Osteoblast (primary cell): ENCODE data around the gene DCTN5. TPM values are rescaled to one million over a fixed set of nuclear protein-coding genes. Genes with fewer than 3 reads are reported as not detected.
A peak's percentile ranks its signal among the peaks of the same experiment; 100 is the strongest.

Experiments used
- DNase-seq: peaks from one replicate; pipeline ENCODE4 v3.0.0; 2011; ENCODE audit warnings: low spot score, mixed read lengths; ENCODE audit not compliant: insufficient read length; ENCODE audit errors: missing footprints
- H2AFZ ChIP-seq: 2 replicates; pipeline ENCODE4 v1.6.0; 2011; ENCODE audit warnings: mild to moderate bottlenecking, low read length
- H3K27ac ChIP-seq: 2 replicates; pipeline ENCODE4 v1.5.1; 2011; ENCODE audit warnings: mild to moderate bottlenecking, low read depth, low read length, moderate library complexity
- H3K27me3 ChIP-seq: 2 replicates; pipeline ENCODE4 v1.6.0; 2012; ENCODE audit warnings: mild to moderate bottlenecking, control low read depth, inconsistent platforms, low read length, moderate library complexity; ENCODE audit not compliant: insufficient read depth
- H3K36me3 ChIP-seq: 2 replicates; pipeline ENCODE4 v1.5.1; 2011; ENCODE audit warnings: mild to moderate bottlenecking, low read length, control low read depth, moderate library complexity; ENCODE audit not compliant: insufficient read depth
- H3K4me1 ChIP-seq: 2 replicates; pipeline ENCODE4 v1.5.1; 2011; ENCODE audit warnings: mild to moderate bottlenecking, low read length, control low read depth, moderate library complexity; ENCODE audit not compliant: insufficient read depth
- H3K4me2 ChIP-seq: 2 replicates; pipeline ENCODE4 v1.6.0; 2011; ENCODE audit warnings: mild to moderate bottlenecking, low read length; ENCODE audit not compliant: insufficient read depth
- H3K4me3 ChIP-seq: fragments of 200-600 bp; sonication (generic); 3 replicates; pipeline ENCODE4 v1.5.1; 2012; ENCODE audit warnings: mild to moderate bottlenecking, low read length, inconsistent platforms; ENCODE audit not compliant: insufficient read depth
- H3K79me2 ChIP-seq: 2 replicates; pipeline ENCODE4 v1.6.0; 2012; ENCODE audit warnings: mild to moderate bottlenecking, low read length, control low read depth, inconsistent platforms; ENCODE audit not compliant: insufficient read depth
- H3K9me3 ChIP-seq: 2 replicates; pipeline ENCODE4 v1.5.1; 2011; ENCODE audit warnings: low read depth, low read length, control low read depth
- H4K20me1 ChIP-seq: 2 replicates; pipeline ENCODE4 v1.6.0; 2012; ENCODE audit warnings: mild to moderate bottlenecking, low read length, control low read depth; ENCODE audit not compliant: insufficient read depth
- total RNA-seq: library from RNA; depleted of rRNA; stranded (reverse); fragments of >200 nt; gene quantifications from 2 replicates; pipeline ENCODE4 v1.2.3, GENCODE V29; 2012
- TF ChIP-seq, protein P1 (sequence below): IDR thresholded peaks from 2 replicates; pipeline ENCODE4 v1.5.1; 2011; ENCODE audit warnings: mild to moderate bottlenecking, low read depth, low read length, moderate library complexity; ENCODE audit errors: extremely low read depth

DCTN5 gene
- total RNA-seq, 1 donor, result 35.5 TPM

DNA sequence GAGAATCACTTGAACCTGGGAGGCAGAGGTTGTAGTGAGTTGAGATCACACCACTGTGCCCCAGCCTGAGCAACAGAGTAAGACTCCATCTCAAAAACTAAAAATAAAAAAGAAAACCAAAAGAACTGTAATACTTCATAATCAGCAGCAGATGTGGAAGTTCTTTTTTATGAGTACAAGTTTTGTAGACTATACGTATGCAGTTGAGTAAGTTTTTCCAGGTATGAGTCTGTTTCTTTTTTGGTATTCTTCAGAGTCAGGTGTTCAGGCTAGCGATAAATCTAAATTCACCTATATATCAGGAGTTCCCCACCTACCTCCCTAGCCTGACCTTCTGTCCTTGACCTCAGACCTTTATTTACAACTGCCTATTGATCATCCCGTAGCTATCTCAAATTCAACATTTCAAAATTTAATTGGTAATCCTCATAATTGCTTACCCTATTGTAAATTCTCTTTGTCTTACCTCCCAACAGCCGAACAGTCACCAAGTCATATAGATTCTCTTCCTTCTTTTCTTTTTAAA lies 10.7 kb downstream of the DCTN5 start:
- no peak overlapping the region for H2AFZ ChIP-seq
- no peaks in the 10 kb centered on the region for H3K9me3 ChIP-seq
- TF ChIP-seq, protein P1, sequence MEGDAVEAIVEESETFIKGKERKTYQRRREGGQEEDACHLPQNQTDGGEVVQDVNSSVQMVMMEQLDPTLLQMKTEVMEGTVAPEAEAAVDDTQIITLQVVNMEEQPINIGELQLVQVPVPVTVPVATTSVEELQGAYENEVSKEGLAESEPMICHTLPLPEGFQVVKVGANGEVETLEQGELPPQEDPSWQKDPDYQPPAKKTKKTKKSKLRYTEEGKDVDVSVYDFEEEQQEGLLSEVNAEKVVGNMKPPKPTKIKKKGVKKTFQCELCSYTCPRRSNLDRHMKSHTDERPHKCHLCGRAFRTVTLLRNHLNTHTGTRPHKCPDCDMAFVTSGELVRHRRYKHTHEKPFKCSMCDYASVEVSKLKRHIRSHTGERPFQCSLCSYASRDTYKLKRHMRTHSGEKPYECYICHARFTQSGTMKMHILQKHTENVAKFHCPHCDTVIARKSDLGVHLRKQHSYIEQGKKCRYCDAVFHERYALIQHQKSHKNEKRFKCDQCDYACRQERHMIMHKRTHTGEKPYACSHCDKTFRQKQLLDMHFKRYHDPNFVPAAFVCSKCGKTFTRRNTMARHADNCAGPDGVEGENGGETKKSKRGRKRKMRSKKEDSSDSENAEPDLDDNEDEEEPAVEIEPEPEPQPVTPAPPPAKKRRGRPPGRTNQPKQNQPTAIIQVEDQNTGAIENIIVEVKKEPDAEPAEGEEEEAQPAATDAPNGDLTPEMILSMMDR, result no peak
- H3K27ac ChIP-seq, result no peak overlapping the region
- no peak overlapping the region for H3K4me3 ChIP-seq
- H3K36me3 ChIP-seq, result peaks cover 40% of the 10 kb centered on the region
- H4K20me1 ChIP-seq, result peaks cover 40% of the 10 kb centered on the region
- no peak for DNase-seq
- H3K27me3 ChIP-seq, result no peaks in the 10 kb centered on the region
- H3K4me1 ChIP-seq, result no peaks in the 10 kb centered on the region
- H3K79me2 ChIP-seq, result peaks cover 90% of the 10 kb centered on the region
- no peak overlapping the region for H3K4me2 ChIP-seq

DNA sequence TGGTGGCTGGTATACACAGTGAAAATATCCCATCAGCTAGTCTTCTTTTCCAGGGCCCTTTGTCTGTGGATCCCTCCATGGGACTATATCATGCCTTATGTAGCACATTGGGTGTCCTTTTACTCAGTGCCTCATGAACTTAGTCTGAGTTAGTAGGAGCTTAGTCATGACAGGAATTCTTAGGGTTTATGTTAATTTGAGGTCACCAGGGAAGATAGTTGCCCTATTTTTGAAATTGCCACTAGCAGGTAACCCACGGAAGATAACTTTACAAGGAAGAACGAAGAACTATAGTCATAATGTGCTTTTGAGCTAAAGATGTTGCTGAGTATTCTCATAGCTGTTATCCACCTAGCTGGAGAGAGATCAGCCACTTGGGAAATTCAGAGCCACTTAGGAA lies 22.7 kb downstream of the DCTN5 start:
- no peak overlapping the region for H3K4me3 ChIP-seq
- H3K4me2 ChIP-seq, result no peak overlapping the region
- peaks cover 13% of the 10 kb centered on the region for H3K79me2 ChIP-seq
- no peak overlapping the region for H2AFZ ChIP-seq
- no peaks in the 10 kb centered on the region for H3K4me1 ChIP-seq
- no peak for DNase-seq
- no peak overlapping the region for H3K27ac ChIP-seq
- H3K27me3 ChIP-seq, result no peaks in the 10 kb centered on the region
- no peaks in the 10 kb centered on the region for H3K9me3 ChIP-seq
- peaks cover 11% of the 10 kb centered on the region for H4K20me1 ChIP-seq
- TF ChIP-seq, protein P1, result no peak
- H3K36me3 ChIP-seq, result peaks cover 94% of the 10 kb centered on the region

DNA sequence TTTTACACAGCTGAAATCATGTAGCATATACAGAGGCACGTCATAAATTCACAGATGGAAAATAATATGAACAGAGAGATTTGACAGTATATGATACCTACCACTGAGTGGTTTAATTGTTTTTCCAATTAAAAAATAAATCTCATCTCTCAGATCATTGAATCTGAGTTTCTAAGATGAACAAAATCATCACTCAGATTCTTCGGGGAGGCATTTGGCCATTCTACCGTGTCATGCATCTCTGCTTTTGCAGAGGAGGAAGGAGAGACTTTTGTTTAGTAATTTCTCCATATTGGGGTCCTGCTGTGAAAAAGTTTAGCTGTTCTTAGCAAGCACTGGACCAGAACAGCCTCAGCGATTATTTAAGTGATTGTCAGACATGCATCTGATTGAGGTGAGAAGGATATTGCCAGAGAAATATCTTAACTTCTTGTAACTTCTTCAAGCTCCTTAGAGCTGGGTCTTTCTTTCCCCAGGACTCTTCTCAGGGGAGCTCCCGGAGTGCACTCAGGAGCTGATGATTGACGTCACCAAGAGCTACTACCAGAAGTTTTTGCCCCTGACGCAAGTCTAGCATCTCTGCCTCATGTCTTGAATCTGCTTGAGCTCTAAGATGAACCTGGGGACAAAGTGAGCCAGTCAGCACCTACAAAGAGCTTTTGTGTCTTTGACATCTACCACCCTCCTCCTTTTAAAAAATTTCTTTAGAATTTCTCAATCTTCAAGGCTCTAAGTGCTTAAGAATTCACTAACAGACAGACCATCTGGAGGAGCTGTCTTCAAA lies 25.5 kb downstream of the DCTN5 start:
- Histone ChIP-seq H3K36me3 (peaks cover 81% of the 10 kb centered on the region), H4K20me1 (peaks cover 19% of the 10 kb centered on the region), H3K79me2 (no peaks in the 10 kb centered on the region), H3K27ac (no peak overlapping the region), H3K4me2 (no peak overlapping the region), H3K9me3 (no peaks in the 10 kb centered on the region), H3K27me3 (no peaks in the 10 kb centered on the region), H3K4me3 (no peak overlapping the region), H2AFZ (no peak overlapping the region), H3K4me1 (peaks cover 12% of the 10 kb centered on the region)
- TF ChIP-seq, protein P1, result no peak
- no peak for DNase-seq

DNA sequence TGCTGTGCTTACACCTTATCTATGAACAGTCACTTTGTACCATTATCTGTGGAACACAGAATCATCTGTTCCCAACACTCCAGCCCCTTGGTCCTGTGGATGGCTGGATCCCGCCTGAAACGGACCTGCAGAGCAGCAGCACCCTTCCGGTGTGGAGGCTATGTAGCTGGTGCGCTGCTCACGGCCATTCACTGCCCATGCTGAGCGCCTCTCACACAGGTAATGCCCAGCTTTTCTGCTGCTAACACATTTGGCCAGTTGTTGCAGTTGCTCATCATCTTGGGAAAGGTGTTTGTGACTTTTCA lies 26.0 kb downstream of the DCTN5 start:
- TF ChIP-seq, protein P1, result no peak
- H2AFZ ChIP-seq, result no peak overlapping the region
- no peak overlapping the region for H3K4me3 ChIP-seq
- H3K9me3 ChIP-seq, result no peaks in the 10 kb centered on the region
- H3K4me1 ChIP-seq, result peaks cover 12% of the 10 kb centered on the region
- H3K27ac ChIP-seq, result no peak overlapping the region
- peak; percentile 10 for DNase-seq
- H3K79me2 ChIP-seq, result peaks cover under 1% of the 10 kb centered on the region
- no peak overlapping the region for H3K4me2 ChIP-seq
- no peaks in the 10 kb centered on the region for H3K27me3 ChIP-seq
- H4K20me1 ChIP-seq, result peaks cover 15% of the 10 kb centered on the region
- H3K36me3 ChIP-seq, result peaks cover 81% of the 10 kb centered on the region
